GM23248 (cell line): ENCODE results near the gene PTPRN2. TPM values are rescaled to one million over a fixed set of nuclear protein-coding genes. Genes with fewer than 3 reads are reported as not detected.

Experiments
- DNase-seq: peaks from one replicate; pipeline ENCODE4 v3.0.0-alpha.2; 2015
- H2AFZ ChIP-seq: fragments of 200-600 bp; sonication (generic); 2 replicates; pipeline ENCODE4 v1.6.1; 2016; ENCODE audit warnings: antibody characterized with exemption
- H3F3A ChIP-seq: fragments of 200-600 bp; sonication (generic); 2 replicates; pipeline ENCODE4 v1.6.1; 2016; ENCODE audit warnings: mild to moderate bottlenecking, antibody characterized with exemption, mixed run types; ENCODE audit not compliant: insufficient read depth
- H3K27ac ChIP-seq: fragments of 200-600 bp; sonication (generic); 2 replicates; pipeline ENCODE4 v1.5.1; 2016; ENCODE audit warnings: mild to moderate bottlenecking
- H3K27me3 ChIP-seq: fragments of 200-600 bp; sonication (generic); replicated peaks from 2 replicates; pipeline ENCODE4 v1.6.1; 2016; ENCODE audit warnings: mild to moderate bottlenecking; ENCODE audit not compliant: insufficient read depth
- H3K36me3 ChIP-seq: fragments of 200-600 bp; sonication (generic); 2 replicates; pipeline ENCODE4 v1.6.1; 2016; ENCODE audit warnings: low read depth, mild to moderate bottlenecking
- H3K4me1 ChIP-seq: fragments of 200-600 bp; sonication (generic); 2 replicates; pipeline ENCODE4 v1.6.1; 2016; ENCODE audit warnings: mild to moderate bottlenecking; ENCODE audit not compliant: insufficient read depth
- H3K4me2 ChIP-seq: fragments of 200-600 bp; sonication (generic); one replicate; pipeline ENCODE4 v1.6.1; 2016; ENCODE audit warnings: mild to moderate bottlenecking; ENCODE audit not compliant: unreplicated experiment
- H3K4me3 ChIP-seq: fragments of 200-600 bp; sonication (generic); 2 replicates; pipeline ENCODE4 v1.5.1; 2016; ENCODE audit warnings: mild to moderate bottlenecking
- H3K79me2 ChIP-seq: fragments of 200-600 bp; sonication (generic); 2 replicates; pipeline ENCODE4 v1.6.1; 2016; ENCODE audit warnings: mild to moderate bottlenecking; ENCODE audit not compliant: insufficient read depth
- H3K9ac ChIP-seq: fragments of 200-600 bp; sonication (generic); 2 replicates; pipeline ENCODE4 v1.6.1; 2016; ENCODE audit warnings: mild to moderate bottlenecking
- H3K9me2 ChIP-seq: fragments of 200-600 bp; sonication (generic); 2 replicates; pipeline ENCODE4 v1.6.1; 2016; ENCODE audit warnings: mixed run types, mild to moderate bottlenecking, moderate library complexity; ENCODE audit not compliant: insufficient read depth
- H3K9me3 ChIP-seq: fragments of 200-600 bp; sonication (generic); one replicate; pipeline ENCODE4 v1.6.1; 2017; ENCODE audit warnings: low read depth
- H4K20me1 ChIP-seq: fragments of 200-600 bp; sonication (generic); 2 replicates; pipeline ENCODE4 v1.6.0; 2016; ENCODE audit not compliant: insufficient read depth
- EZH2 ChIP-seq: fragments of 200-600 bp; sonication (generic); IDR thresholded peaks from 2 replicates; pipeline ENCODE4 v1.6.1; 2018; ENCODE audit warnings: antibody characterized with exemption, mild to moderate bottlenecking; ENCODE audit not compliant: insufficient read depth, poor library complexity, severe bottlenecking
- EZH2phosphoT487 ChIP-seq: fragments of 200-600 bp; sonication (generic); IDR thresholded peaks from 2 replicates; pipeline ENCODE4 v1.6.1; 2018; ENCODE audit warnings: antibody characterized with exemption, moderate library complexity, mild to moderate bottlenecking, low read depth; ENCODE audit not compliant: insufficient read depth
- WGBS, 2 experiments: methylation state at CpG; one replicate each; pipeline ENCODE4 v1.1.6; 2015 to 2017; ENCODE audit warnings: low lambda C conversion rate in 2 of 2, low coverage in 1 of 2; ENCODE audit errors: missing lambda C conversion rate in 2 of 2; 5-methylcytosine and 5-hydroxymethylcytosine counted together
- in situ Hi-C: fragments of 300-500 bp; cut with MboI; formaldehyde crosslinking; loops from 2 replicates; pipeline ENCODE4 v1.15.0; 2020
- polyA plus RNA-seq: library from polyadenylated mRNA; unstranded; fragments of >200 nt; fragmentation: Nextera tagmentation; extraction: Ambion mirVana; gene quantifications from 2 replicates; pipeline ENCODE4 v1.2.1, GENCODE V29; 2016
- total RNA-seq: library from RNA; depleted of rRNA; stranded (reverse); fragments of >200 nt; shearing (Covaris generic); gene quantifications from 2 replicates; pipeline ENCODE4 v1.2.3, GENCODE V29; 2014

PTPRN2 gene
- total and polyA plus RNA-seq, 2 experiments from 2014 or later: 0.13 TPM; not detected in 1

DNA sequence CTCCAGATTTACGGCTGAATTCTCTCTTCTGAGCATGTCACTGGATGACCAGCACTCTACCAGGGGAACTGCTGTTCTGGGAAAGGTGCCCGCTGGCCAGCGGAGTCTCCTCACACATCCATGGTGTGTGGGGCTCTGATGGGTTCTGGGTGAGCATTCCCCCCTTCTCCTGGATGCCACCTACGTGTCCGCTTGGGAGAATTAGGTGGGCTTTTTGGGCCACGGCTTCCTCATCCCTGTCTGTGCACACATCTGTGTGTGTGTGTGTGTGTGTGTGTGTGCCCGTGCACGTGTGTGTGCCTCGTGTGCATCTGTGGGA, 1087.8 kb downstream of the PTPRN2 start:
- in situ Hi-C loops: no loop called here
- Histone ChIP-seq H3F3A (no peaks in the 10 kb centered on the region), H3K4me3 (no peak overlapping the region), H3K4me1 (no peaks in the 10 kb centered on the region), H3K9ac (no peak overlapping the region), H3K9me2 (no peaks in the 10 kb centered on the region), H3K27me3 (no peaks in the 10 kb centered on the region), H2AFZ (no peak overlapping the region), H3K4me2 (no peak overlapping the region), H3K9me3 (no peaks in the 10 kb centered on the region), H3K36me3 (no peaks in the 10 kb centered on the region), H4K20me1 (no peaks in the 10 kb centered on the region), H3K79me2 (no peaks in the 10 kb centered on the region), H3K27ac (no peak overlapping the region)
- no peak for DNase-seq
- TF ChIP-seq EZH2: no peak
- TF ChIP-seq EZH2phosphoT487: no peak
- WGBS, 2 experiments: 51 to 63% methylated on average over 9 of the region's 9 CpGs

DNA sequence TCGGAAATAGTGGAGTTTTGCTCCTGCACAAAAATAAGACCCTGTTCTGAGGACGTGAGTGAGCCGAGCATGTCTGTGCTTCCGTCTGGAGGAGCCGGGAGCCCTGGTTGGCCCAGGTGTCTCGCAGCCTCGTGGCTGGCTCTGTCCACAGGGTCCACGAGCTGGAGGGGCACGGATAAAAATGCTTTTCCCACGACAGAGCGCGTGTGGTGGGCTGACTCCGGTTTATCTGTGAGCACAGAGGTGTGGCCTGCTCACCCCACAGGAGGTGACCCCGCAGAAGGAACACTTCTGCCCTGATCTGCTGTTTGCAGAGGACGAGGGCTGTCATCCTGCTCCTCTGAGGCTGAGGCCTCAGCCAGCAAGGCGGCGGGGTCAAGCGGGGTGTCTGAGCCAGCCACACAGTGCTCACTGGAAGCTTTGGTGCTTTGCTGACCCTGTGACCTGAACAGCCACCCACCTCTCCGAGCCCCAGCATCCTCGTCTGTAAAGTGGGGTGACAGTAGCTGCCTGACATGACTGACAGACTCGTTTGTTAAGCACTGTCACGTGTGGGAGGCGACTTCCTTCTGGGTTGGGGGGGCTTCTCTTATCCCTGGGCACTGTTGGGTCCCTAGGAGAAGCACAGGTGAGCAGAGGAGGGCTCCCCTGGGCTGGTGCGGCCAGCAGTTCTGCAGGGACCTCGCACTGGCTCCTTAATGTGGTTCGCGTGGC, 1088.3 kb downstream of the PTPRN2 start:
- WGBS, 2 experiments: 43 to 49% methylated on average over 25 of the region's 27 CpGs
- no peak for TF ChIP-seq EZH2phosphoT487
- TF ChIP-seq EZH2: no peak
- in situ Hi-C loops: no loop called here

DNA sequence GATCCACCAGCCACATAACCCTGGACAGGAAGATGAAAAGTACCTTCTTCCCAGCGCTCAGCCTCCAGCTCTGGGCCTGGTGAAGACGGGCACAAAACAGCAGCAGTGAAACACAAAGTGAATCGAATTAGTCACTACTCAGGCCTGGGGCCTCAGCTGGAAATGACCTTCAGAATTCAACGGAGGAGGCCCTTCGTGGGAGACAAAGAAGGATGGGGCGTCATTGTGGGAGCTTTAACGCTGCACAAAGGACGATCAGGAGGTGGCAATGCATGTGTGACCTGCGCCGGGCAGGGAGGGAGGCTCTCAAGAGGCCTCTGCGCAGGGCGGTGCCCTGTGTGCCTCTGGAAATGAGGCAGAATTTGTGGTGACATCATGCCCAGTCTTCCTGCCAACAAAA, 1089.0 kb downstream of the PTPRN2 start:
- H3K27me3 ChIP-seq: no peaks in the 10 kb centered on the region
- no peak for DNase-seq
- H3K9ac ChIP-seq: no peak overlapping the region
- in situ Hi-C loops: no loop called here
- H3K4me2 ChIP-seq: no peak overlapping the region
- H3K9me3 ChIP-seq: no peaks in the 10 kb centered on the region
- no peak overlapping the region for H3K27ac ChIP-seq
- H3K4me3 ChIP-seq: no peak overlapping the region
- H3K9me2 ChIP-seq: no peaks in the 10 kb centered on the region
- no peaks in the 10 kb centered on the region for H3K79me2 ChIP-seq
- H3K36me3 ChIP-seq: no peaks in the 10 kb centered on the region
- no peaks in the 10 kb centered on the region for H4K20me1 ChIP-seq
- WGBS, 2 experiments: 29% methylated on average over 12 of the region's 12 CpGs
- H3K4me1 ChIP-seq: no peaks in the 10 kb centered on the region
- TF ChIP-seq EZH2phosphoT487: no peak
- no peak for TF ChIP-seq EZH2
- H2AFZ ChIP-seq: no peak overlapping the region
- no peaks in the 10 kb centered on the region for H3F3A ChIP-seq

More for the DNA sequence above, 1088.3 kb downstream of the PTPRN2 start:
- H3K9ac ChIP-seq: no peak overlapping the region
- H4K20me1 ChIP-seq: no peaks in the 10 kb centered on the region
- no peaks in the 10 kb centered on the region for H3K27me3 ChIP-seq
- no peaks in the 10 kb centered on the region for H3K36me3 ChIP-seq
- no peak for DNase-seq
- H3K4me3 ChIP-seq: no peak overlapping the region
- no peak overlapping the region for H3K4me2 ChIP-seq
- no peaks in the 10 kb centered on the region for H3K9me3 ChIP-seq
- H3K4me1 ChIP-seq: no peaks in the 10 kb centered on the region
- H3K79me2 ChIP-seq: no peaks in the 10 kb centered on the region
- H3K9me2 ChIP-seq: no peaks in the 10 kb centered on the region
- H3K27ac ChIP-seq: no peak overlapping the region
- no peak overlapping the region for H2AFZ ChIP-seq
- H3F3A ChIP-seq: no peaks in the 10 kb centered on the region

DNA sequence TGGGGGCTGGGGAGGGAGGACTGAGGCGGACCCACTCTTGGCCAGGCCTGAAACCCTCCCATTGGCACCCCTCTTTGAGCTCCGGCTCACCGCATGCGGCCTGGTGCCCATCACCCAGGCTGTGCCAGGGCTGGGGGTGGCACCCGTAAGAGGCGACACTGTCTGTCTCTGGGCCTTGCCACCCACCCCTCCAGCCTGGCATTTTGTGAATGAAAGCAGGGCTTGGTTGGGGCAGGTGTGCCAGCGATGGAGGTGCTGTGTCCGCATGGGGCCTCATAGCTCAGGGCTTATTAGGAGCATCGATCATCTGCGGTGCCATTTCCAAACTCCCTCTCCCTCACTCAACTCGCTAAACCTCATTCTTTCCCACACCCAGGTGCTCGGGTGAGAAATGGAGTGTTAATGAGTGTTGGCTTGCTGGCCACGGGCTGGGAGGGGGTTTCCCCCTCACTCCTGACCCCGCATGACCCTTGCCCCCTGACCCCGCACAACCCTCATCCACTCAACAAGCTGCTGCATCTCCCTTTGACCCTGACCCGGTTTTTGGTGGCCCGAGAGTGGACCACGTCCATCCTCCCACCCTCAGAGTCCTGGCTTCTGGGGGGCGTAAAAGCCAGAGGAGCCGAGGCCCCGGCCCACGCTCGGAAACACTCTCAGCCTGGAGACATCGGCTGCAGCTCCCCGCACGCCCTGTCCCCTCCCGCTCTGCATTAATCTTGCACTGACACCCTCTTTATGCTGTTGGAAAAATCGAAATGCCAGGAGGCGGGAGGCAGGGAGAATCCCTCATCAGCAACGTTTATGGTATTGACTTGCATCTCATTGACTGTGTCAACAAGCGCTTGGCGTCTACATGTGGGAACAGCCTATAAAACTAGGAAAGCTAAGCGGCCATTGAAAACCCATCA, 1089.6 kb downstream of the PTPRN2 start:
- H3K36me3 ChIP-seq: no peaks in the 10 kb centered on the region
- no peaks in the 10 kb centered on the region for H3F3A ChIP-seq
- H3K9me2 ChIP-seq: no peaks in the 10 kb centered on the region
- no peak overlapping the region for H3K4me3 ChIP-seq
- no peaks in the 10 kb centered on the region for H4K20me1 ChIP-seq
- no peak overlapping the region for H3K27ac ChIP-seq
- no peak for DNase-seq
- no peak overlapping the region for H3K9ac ChIP-seq
- no peak overlapping the region for H3K4me2 ChIP-seq
- WGBS, 2 experiments: 48 to 52% methylated on average over 32 of the region's 33 CpGs
- H3K4me1 ChIP-seq: no peaks in the 10 kb centered on the region
- no peak for TF ChIP-seq EZH2
- no peak for TF ChIP-seq EZH2phosphoT487
- H3K79me2 ChIP-seq: no peaks in the 10 kb centered on the region
- H2AFZ ChIP-seq: no peak overlapping the region
- in situ Hi-C loops: no loop called here
- no peaks in the 10 kb centered on the region for H3K9me3 ChIP-seq
- no peaks in the 10 kb centered on the region for H3K27me3 ChIP-seq
